Natural killer cell treated with Interleukin-12 subunit alpha and Interleukin-12 subunit beta and Interleukin-15 and Interleukin-18, amount 100 ng/mL, for 72 hours (primary cell): ENCODE results near the gene URB1. TPM values are rescaled to one million over a fixed set of nuclear protein-coding genes. Genes with fewer than 3 reads are reported as not detected.
"Not testable (repeated sequence)": the region's sequence is repeated elsewhere in the genome, so short reads cannot be mapped to it uniquely, and the experiment has no call there.

Source experiments
- ATAC-seq, 2 donors: fragments of 150-1000 bp; cut with Tn5 transposase in 1 of 2; sonication (Bioruptor Pico), chemical (Tn5 transposase) in 1 of 2; 2 replicates each; pipeline ENCODE4 v1.10.0; 2021
- DNase-seq: peaks from one replicate; pipeline ENCODE4 v3.0.0; 2022; ENCODE audit warnings: low spot score
- H3K27ac Mint-ChIP-seq, 2 donors: 1 replicate in 1 of 2; 2 replicates in 1 of 2; pipeline ENCODE4 v1.8.0; 2022; ENCODE audit warnings: mixed read lengths in 2 of 2, mild to moderate bottlenecking in 1 of 2, moderate library complexity in 1 of 2
- H3K27me3 Mint-ChIP-seq, 2 donors: 1 replicate in 1 of 2; 2 replicates in 1 of 2; pipeline ENCODE4 v1.8.0; 2022; ENCODE audit warnings: mixed read lengths in 2 of 2
- H3K36me3 Mint-ChIP-seq: one replicate; pipeline ENCODE4 v1.8.0; 2022; ENCODE audit warnings: mixed read lengths
- H3K4me1 Mint-ChIP-seq, 2 donors: 1 replicate in 1 of 2; 2 replicates in 1 of 2; pipeline ENCODE4 v1.8.0; 2022; ENCODE audit warnings: low read depth in 2 of 2, mixed read lengths in 2 of 2, mild to moderate bottlenecking in 1 of 2
- H3K4me3 Mint-ChIP-seq: one replicate; pipeline ENCODE4 v1.8.0; 2022; ENCODE audit warnings: mixed read lengths
- H3K9me3 Mint-ChIP-seq: 2 replicates; pipeline ENCODE4 v1.8.0; 2022; ENCODE audit warnings: mixed read lengths
- total RNA-seq, 2 donors: library from RNA; stranded (reverse); gene quantifications; one replicate each; pipeline ENCODE4 v1.2.3, GENCODE V29; 2022

The URB1 gene
- total RNA-seq, 2 donors from 2014 or later = 21.9 to 56.0 TPM

DNA sequence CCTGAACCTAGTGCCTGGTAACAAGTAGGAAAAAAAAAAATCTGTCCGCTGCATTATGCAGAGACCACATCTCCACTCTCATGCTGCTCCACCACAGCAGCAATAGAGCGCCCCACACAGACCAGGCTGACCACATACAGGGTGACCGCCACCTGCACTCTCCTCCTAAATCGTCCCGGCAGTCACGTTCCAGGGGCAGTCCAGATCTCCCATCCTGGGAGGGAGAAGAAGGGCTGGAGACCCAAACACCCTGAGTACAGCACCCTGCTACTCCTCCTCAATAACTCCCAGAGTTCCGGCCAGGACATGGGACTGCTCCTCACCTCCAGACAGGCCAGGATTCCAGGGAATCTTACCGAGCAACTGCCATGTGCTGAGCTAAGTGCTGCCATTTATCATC, 15.3 kb downstream of the URB1 start:
- Mint-ChIP-seq H3K27ac (no peak overlapping the region), H3K4me3 (no peak overlapping the region), H3K27me3 (no peaks in the 10 kb centered on the region), H3K36me3 (peaks cover 12% of the 10 kb centered on the region), H3K9me3 (no peaks in the 10 kb centered on the region), H3K4me1 (peaks cover 0 to 3% of the 10 kb centered on the region in 2 donors)
- ATAC-seq (no peak), DNase-seq (no peak)

DNA sequence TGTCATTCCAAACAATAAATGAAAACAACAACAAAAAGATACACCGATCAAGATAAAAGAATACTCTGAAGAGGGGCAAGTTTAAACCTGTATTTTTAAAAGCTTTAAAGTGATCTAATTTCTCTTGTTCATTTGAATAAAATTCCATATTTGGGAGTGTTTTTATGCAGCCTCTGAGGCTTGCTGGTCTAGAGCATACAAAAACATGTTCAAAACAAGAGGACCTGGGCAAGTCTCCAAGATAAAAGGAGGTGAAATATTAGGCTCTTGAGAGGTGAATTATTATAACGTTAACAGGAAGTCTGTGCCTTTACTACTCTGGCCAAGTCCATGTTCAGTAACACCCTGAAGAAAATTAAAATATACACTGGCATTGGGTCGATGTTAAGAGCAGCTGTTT, 20.1 kb downstream of the URB1 start:
- no peak for ATAC-seq
- H3K4me3 Mint-ChIP-seq = no peak overlapping the region
- H3K9me3 Mint-ChIP-seq = no peaks in the 10 kb centered on the region
- H3K36me3 Mint-ChIP-seq = peaks cover 27% of the 10 kb centered on the region
- peak overlapping the region in 1 of 2 donors; percentile 48 for H3K27ac Mint-ChIP-seq
- DNase-seq = no peak
- peaks cover 4 to 5% of the 10 kb centered on the region in 2 donors for H3K4me1 Mint-ChIP-seq
- no peaks in the 10 kb centered on the region for H3K27me3 Mint-ChIP-seq

DNA sequence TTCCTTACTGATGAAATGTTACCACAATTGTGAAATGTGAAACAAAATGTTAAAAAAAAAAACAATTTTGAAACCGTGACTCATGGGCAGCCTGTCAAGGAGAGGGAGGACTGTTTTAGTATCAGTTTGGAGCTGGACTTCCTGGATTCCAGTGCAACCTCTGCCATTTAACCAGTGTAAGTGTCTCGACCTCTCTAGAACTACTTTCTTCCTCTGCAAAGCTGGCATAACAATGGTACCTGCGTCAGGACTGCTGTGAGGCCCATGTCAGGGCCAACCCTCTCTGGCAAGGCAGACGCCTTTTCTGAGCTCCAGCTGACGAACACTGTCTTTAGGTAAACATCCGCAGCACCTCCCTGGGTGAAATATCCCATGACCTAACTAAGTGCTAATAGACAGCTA, 20.9 kb downstream of the URB1 start:
- ATAC-seq (peak; percentile 61 to 80), DNase-seq (no peak)
- Mint-ChIP-seq H3K4me1 (peaks cover 4 to 5% of the 10 kb centered on the region in 2 donors), H3K27me3 (no peaks in the 10 kb centered on the region), H3K27ac (peak overlapping the region; percentile 48), H3K9me3 (no peaks in the 10 kb centered on the region), H3K36me3 (peaks cover 33% of the 10 kb centered on the region), H3K4me3 (no peak overlapping the region)

DNA sequence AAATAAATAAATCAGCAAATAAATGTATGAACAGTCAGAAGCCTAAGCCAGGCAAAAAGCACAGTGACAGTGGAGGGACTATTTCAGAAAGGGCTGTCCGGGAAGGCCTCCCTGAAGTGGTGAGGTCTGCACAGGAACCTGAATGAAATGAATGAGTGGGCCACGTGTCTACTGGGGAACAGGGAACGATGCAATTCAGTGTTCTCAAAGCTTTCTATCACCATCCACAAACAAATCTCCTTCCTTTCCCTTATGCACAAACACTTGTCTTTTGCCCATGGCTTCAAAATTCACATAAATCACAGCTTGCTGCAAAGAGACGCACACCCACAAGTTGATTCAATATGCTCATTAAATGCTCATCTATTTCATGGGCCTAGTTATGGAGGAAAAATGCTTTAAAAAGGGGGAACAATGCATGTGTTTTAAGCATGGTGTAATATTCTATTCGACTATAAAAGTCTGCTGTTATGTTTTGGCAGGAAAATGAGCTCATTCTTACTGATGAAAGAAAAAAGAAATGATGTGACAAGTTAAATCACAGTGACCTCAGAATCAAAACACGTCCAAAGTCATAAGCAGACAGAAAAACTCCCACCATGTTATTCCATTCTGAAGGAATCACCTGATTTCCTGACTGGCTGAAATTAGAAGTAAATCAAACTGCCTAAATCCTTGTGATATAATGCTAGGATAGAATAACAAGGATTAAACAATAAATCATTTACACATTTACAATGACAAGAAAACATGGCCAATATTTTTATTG, 21.6 kb downstream of the URB1 start:
- Mint-ChIP-seq H3K36me3 (peaks cover 33% of the 10 kb centered on the region), H3K27ac (peak overlapping the region; percentile 48), H3K4me1 (peaks cover 4 to 5% of the 10 kb centered on the region in 2 donors), H3K9me3 (no peaks in the 10 kb centered on the region), H3K27me3 (no peaks in the 10 kb centered on the region), H3K4me3 (peak overlapping the region; percentile 15)
- ATAC-seq (no peak), DNase-seq (no peak)

DNA sequence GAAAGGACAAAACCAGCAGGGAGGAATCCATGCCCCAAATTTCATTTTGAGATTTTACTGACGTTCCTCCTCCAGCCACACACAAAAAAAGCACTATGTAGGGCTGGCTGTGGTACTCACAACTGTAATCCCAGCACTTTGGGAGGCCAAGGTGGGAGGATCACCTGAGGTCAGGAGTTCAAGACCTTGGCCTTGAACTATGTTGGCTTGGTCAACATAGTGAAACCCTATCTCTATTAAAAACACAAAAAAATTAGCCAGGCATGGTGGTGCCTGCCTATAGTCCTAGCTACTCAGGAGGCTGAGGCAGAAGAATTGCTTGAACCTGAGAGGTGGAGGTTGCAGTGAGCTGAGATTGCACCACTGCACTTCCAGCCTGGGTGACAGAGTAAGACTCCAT, 23.9 kb downstream of the URB1 start:
- H3K4me3 Mint-ChIP-seq, H3K4me1 Mint-ChIP-seq, H3K27me3 Mint-ChIP-seq, DNase-seq, H3K27ac Mint-ChIP-seq, H3K9me3 Mint-ChIP-seq, ATAC-seq: not testable (repeated sequence)
- peaks cover 45% of the 10 kb centered on the region for H3K36me3 Mint-ChIP-seq

DNA sequence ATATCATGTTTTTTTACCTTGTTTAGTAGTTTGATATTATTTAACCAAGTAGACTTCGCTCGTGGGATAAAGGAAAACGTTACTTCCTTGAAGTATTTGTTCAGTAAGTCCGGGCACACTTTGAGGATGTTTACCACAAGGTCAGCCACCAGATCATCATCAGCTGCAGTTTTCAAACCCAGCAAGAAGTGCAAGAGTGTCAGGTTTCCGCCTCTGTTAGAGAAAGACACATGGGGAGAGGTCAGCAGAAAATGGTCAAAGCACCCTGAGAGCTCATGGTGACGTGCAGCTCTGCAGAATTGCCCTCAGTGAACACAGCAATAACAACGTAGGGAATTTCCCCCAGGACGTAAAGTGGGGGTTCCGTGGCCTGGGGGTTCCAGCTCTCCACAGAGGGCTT, 24.4 kb downstream of the URB1 start:
- H3K4me3 Mint-ChIP-seq = no peak overlapping the region
- DNase-seq = no peak
- H3K9me3 Mint-ChIP-seq = no peaks in the 10 kb centered on the region
- no peaks in the 10 kb centered on the region for H3K27me3 Mint-ChIP-seq
- no peak for ATAC-seq
- peaks cover 45% of the 10 kb centered on the region for H3K36me3 Mint-ChIP-seq
- no peak overlapping the region for H3K27ac Mint-ChIP-seq
- peaks cover 5 to 9% of the 10 kb centered on the region in 2 donors for H3K4me1 Mint-ChIP-seq

DNA sequence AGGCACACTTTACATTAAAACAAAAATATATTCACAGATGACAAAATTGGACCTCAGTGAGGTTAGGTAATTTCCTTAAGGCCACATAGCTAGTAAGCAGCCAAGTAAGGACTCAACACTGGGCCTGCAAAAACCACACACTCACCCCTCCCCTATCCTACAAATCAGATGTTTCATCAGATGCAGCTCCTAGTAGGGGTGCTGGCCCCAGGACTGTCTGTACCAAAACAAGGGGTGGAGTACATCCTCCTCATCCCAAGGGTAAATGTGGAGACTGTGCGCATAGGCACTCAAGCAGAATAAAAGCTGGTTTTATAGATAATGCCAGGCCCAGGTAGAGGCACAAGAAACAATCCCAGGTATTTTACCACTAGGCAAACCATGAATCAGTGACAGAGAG, 25.7 kb downstream of the URB1 start:
- Mint-ChIP-seq H3K27ac (no peak overlapping the region), H3K4me3 (no peak overlapping the region), H3K9me3 (no peaks in the 10 kb centered on the region), H3K36me3 (peaks cover 34% of the 10 kb centered on the region), H3K4me1 (peaks cover 3 to 8% of the 10 kb centered on the region in 2 donors), H3K27me3 (no peaks in the 10 kb centered on the region)
- no peak for DNase-seq
- no peak for ATAC-seq

DNA sequence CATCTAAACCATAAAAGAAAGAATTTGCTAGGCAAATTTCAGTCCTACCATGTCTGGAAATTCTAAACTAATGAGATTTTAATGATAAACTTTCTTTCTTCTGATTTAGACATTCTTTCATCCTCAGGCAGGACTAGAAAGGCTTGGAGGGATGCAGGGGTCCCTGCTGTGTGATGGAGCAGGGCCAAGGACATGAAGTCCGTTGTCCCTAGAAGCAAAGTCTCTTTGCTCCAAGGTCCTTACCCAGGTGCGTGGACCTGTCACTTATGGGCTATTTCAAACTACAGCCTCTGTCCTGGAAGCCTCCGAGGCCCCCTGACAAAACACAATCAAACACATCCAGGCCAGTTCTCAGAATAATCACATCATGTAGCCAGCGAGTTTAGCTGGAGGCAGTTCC, 26.6 kb downstream of the URB1 start:
- H3K27ac Mint-ChIP-seq = no peak overlapping the region

DNA sequence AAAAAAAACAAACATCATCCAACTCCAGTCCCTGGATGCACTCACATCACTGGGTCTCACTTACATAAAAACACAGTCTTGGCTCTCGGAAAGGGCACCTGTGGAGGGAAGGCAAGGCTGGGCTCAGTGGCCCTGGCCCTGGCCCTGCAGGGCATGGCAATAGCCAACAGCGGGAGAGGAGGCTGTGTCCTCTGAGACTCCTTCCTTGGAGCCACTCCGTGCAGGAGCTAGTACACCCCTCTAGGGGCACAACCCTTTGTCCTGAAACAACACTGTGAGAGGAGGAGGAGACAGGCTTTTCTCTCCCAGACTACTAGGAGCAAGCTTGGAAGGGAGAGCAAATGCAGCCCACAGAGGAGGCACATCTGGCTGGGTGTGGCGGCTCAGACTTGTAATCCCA, 28.0 kb downstream of the URB1 start:
- Mint-ChIP-seq H3K27me3 (no peaks in the 10 kb centered on the region), H3K9me3 (no peaks in the 10 kb centered on the region), H3K4me1 (peaks cover 0 to 6% of the 10 kb centered on the region in 2 donors), H3K27ac (no peak overlapping the region), H3K4me3 (no peak overlapping the region), H3K36me3 (peaks cover 42% of the 10 kb centered on the region)
- ATAC-seq (no peak), DNase-seq (no peak)

More for the DNA sequence above, 26.6 kb downstream of the URB1 start:
- H3K9me3 Mint-ChIP-seq = no peaks in the 10 kb centered on the region
- no peak overlapping the region for H3K4me3 Mint-ChIP-seq
- H3K27me3 Mint-ChIP-seq = no peaks in the 10 kb centered on the region
- peaks cover 35% of the 10 kb centered on the region for H3K36me3 Mint-ChIP-seq
- ATAC-seq (no peak), DNase-seq (no peak)
- peaks cover 0 to 6% of the 10 kb centered on the region in 2 donors for H3K4me1 Mint-ChIP-seq

DNA sequence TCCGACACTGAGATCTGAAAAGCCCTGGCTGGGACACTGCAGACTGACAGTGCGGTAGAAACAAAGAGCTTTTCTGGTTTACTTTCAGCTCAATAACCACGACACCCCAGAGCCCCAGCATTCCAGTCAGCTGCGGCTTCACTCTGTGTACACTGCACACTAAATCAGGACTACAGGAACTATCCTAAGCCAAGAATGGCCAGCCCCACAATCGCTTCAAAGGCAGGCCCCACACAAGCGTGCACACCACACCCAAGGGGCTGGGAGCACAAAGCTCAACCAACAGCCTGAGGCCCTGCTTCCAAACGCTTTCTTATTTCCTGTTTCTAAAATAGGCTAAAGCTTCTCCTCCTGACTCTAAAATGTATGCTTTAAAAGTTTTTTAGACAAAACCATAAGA, 28.4 kb downstream of the URB1 start:
- Mint-ChIP-seq H3K4me3 (no peak overlapping the region), H3K9me3 (no peaks in the 10 kb centered on the region), H3K4me1 (peaks cover 0 to 6% of the 10 kb centered on the region in 2 donors), H3K27me3 (no peaks in the 10 kb centered on the region), H3K36me3 (peaks cover 42% of the 10 kb centered on the region), H3K27ac (no peak overlapping the region)
- DNase-seq = no peak
- ATAC-seq = no peak

DNA sequence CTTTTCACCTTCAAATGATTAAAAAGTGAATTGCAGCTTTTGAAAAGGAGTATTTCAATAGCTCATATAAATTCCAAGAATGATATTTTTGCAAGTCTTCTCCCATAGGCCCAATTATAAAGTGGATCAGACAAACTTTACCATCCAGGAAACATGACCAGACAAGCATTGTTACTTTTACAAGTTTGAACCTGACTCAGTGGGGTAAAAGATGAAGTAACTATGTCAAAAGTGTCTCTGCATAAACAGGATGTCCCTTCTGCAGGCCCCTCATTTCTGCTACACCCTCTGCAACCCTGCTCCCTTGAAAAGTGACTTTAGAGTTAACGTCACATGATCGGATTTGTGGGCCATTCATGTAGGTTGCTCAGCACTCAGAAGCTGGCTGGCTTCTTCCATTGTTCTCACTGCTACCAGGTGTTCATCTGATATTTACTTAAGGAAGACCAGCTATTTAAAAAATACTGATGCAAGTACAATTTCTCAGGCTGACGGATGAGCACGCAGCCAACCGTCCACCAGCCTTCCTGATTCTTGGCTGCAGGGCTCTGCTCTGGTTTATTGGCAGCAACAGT, 32.3 kb downstream of the URB1 start:
- H3K27me3 Mint-ChIP-seq = no peaks in the 10 kb centered on the region
- no peak overlapping the region for H3K4me3 Mint-ChIP-seq
- peaks cover 35% of the 10 kb centered on the region for H3K36me3 Mint-ChIP-seq
- H3K9me3 Mint-ChIP-seq = no peaks in the 10 kb centered on the region
- no peak overlapping the region for H3K27ac Mint-ChIP-seq
- H3K4me1 Mint-ChIP-seq = peaks cover 0 to 3% of the 10 kb centered on the region in 2 donors
- no peak for DNase-seq
- no peak for ATAC-seq

DNA sequence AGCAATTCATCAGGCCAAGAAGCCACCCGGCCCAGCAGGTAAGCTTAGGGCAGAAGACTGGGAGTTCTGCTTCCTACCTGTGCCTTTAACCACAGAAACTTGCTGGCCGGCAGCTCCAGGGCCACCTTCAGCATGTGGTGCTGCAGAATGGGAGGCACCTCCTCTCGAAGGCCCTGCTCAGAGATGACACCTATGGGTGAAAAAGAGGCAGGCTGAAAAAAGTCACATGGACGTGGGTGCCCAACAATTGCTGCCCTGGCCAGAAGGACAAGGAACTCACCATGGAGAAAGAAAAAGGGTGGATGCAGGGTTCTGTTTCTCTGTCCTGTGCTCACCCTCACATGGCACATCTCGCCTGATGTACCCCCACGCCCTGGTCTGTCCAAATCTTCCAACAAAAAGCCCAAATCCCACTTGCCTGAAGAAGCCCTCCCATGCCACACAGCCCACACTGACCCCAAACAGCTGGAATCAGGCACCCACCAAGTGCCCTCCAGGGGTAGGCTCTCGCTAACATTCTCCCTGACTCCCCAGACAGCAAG, 33.0 kb downstream of the URB1 start:
- H3K4me3 Mint-ChIP-seq = no peak overlapping the region
- ATAC-seq (no peak), DNase-seq (no peak)
- no peak overlapping the region for H3K27ac Mint-ChIP-seq
- H3K27me3 Mint-ChIP-seq = no peaks in the 10 kb centered on the region
- H3K9me3 Mint-ChIP-seq = no peaks in the 10 kb centered on the region
- H3K36me3 Mint-ChIP-seq = peaks cover 33% of the 10 kb centered on the region
- H3K4me1 Mint-ChIP-seq = peaks cover 0 to 3% of the 10 kb centered on the region in 2 donors

DNA sequence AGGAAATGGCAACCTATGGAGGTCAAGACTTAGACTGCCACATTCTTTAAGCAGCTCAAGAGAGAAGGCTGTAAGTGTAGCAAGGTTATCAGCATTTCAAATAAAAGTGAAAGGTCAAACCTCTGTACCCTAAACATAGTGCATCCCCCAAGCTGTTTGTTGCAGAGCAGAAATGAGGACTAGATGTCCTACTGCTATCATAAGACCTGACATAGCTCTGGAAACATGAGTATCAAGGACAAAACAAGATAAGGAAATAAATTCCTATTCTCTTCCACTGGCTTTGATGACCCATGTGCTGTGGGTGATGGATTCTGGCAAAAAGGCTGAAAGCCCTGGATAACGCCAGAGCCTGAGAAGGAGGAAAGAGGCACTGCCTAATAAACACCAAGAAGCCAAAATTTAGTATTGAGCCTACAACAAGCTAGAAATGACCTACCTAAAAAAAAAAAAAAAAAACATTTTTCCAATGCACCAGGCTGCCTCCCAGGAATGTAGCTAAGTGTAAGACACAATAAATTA, 35.9 kb downstream of the URB1 start:
- H3K36me3 Mint-ChIP-seq = peaks cover 39% of the 10 kb centered on the region
- no peaks in the 10 kb centered on the region for H3K27me3 Mint-ChIP-seq
- no peak for DNase-seq
- no peak for ATAC-seq
- peaks cover 0 to 3% of the 10 kb centered on the region in 2 donors for H3K4me1 Mint-ChIP-seq
- no peak overlapping the region for H3K27ac Mint-ChIP-seq
- H3K4me3 Mint-ChIP-seq = no peak overlapping the region
- no peaks in the 10 kb centered on the region for H3K9me3 Mint-ChIP-seq

DNA sequence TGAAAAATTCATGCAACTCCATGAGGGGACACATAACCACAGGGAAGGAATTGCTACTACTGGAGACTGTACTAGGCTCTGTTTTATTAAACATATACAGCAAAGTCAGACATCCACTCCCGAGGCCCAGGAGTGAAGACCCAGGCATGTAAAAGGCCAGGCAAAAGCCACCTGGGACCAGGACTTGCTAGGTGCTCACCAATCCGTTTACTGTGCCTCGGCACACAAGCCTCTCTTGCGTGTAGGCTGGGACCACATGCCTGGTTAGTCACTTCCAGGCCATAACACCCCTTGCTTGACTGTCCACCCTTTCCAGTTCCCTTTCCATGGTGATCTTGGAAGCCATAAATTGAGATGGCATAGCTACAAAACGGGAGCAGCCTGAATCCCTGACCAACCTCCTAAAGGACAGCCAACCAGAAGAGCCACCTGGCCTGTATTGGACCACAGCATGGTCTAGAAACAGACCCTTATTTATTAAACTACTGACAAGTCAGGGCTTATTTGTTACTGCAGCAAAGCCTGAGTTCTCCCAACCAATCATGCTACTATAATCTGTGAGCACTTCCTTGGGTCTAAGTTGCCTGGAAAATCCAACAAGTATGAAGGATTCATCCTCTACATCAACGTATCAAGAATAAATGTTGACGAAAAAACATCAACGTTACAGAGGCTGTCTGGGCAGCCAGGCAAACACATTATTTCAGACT, 39.7 kb downstream of the URB1 start:
- H3K9me3 Mint-ChIP-seq = no peaks in the 10 kb centered on the region

More for the DNA sequence above, 39.7 kb downstream of the URB1 start:
- H3K27ac Mint-ChIP-seq = no peak overlapping the region
- peaks cover 0 to 17% of the 10 kb centered on the region in 2 donors for H3K4me1 Mint-ChIP-seq
- no peak for DNase-seq
- no peak for ATAC-seq
- no peak overlapping the region for H3K4me3 Mint-ChIP-seq
- peaks cover 40% of the 10 kb centered on the region for H3K36me3 Mint-ChIP-seq
- no peaks in the 10 kb centered on the region for H3K27me3 Mint-ChIP-seq
